Loucy (cell line): ENCODE results near the gene SURF1.

Experiments
- H2AFZ ChIP-seq: fragments of 200-600 bp; sonication (generic); 2 replicates; pipeline ENCODE4 v1.6.0; 2016; ENCODE audit warnings: antibody characterized with exemption, mild to moderate bottlenecking, low read length, moderate library complexity
- H3F3A ChIP-seq: fragments of 200-600 bp; 2 replicates; pipeline ENCODE4 v1.6.0; 2016; ENCODE audit warnings: antibody characterized with exemption, low read depth, mild to moderate bottlenecking
- H3K27me3 ChIP-seq: fragments of 200-600 bp; sonication (generic); 2 replicates; pipeline ENCODE4 v1.6.1; 2014; ENCODE audit warnings: low read length, mild to moderate bottlenecking; ENCODE audit not compliant: insufficient read depth, poor library complexity, severe bottlenecking
- H3K36me3 ChIP-seq: fragments of 200-600 bp; sonication (generic); 2 replicates; pipeline ENCODE4 v1.6.1; 2016; ENCODE audit warnings: low read length; ENCODE audit not compliant: insufficient read depth
- H3K4me1 ChIP-seq: fragments of 200-600 bp; sonication (generic); 2 replicates; pipeline ENCODE4 v1.5.1; 2014; ENCODE audit warnings: low read length, mild to moderate bottlenecking; ENCODE audit not compliant: insufficient read depth, poor library complexity, severe bottlenecking
- H3K4me2 ChIP-seq: fragments of 200-600 bp; sonication (generic); 2 replicates; pipeline ENCODE4 v1.6.0; 2014; ENCODE audit warnings: antibody characterized with exemption, low read length, low read depth, mild to moderate bottlenecking; ENCODE audit not compliant: poor library complexity, severe bottlenecking
- H3K4me3 ChIP-seq: fragments of 200-600 bp; sonication (generic); 2 replicates; pipeline ENCODE4 v1.5.1; 2014; ENCODE audit warnings: low read length, mild to moderate bottlenecking, mixed read lengths; ENCODE audit not compliant: poor library complexity, severe bottlenecking
- H3K79me2 ChIP-seq: fragments of 200-600 bp; sonication (generic); 2 replicates; pipeline ENCODE4 v1.6.1; 2014; ENCODE audit warnings: low read length; ENCODE audit not compliant: insufficient read depth
- H3K9ac ChIP-seq: fragments of 200-600 bp; sonication (generic); 2 replicates; pipeline ENCODE4 v1.6.0; 2014; ENCODE audit warnings: mild to moderate bottlenecking, low read depth, low read length, moderate library complexity; ENCODE audit not compliant: poor library complexity, severe bottlenecking
- H3K9me2 ChIP-seq: fragments of 200-600 bp; sonication (generic); replicated peaks from 2 replicates; pipeline ENCODE4 v1.6.1; 2016; ENCODE audit warnings: low read depth, low read length, mixed read lengths
- H3K9me3 ChIP-seq: fragments of 200-600 bp; sonication (generic); 2 replicates; pipeline ENCODE4 v1.6.1; 2014; ENCODE audit warnings: mild to moderate bottlenecking, antibody characterized with exemption, low read length, low read depth; ENCODE audit not compliant: insufficient read depth
- H4K20me1 ChIP-seq: fragments of 200-600 bp; sonication (generic); 2 replicates; pipeline ENCODE4 v1.6.0; 2014; ENCODE audit warnings: antibody characterized with exemption, low read length, mild to moderate bottlenecking; ENCODE audit not compliant: insufficient read depth, poor library complexity, severe bottlenecking
- EZH2phosphoT487 ChIP-seq: fragments of 200-600 bp; IDR thresholded peaks from 2 replicates; pipeline ENCODE4 v1.6.1; 2018; ENCODE audit warnings: antibody characterized with exemption, mild to moderate bottlenecking, moderate library complexity, borderline replicate concordance
- TF ChIP-seq, protein P1 (sequence below): fragments of 200-600 bp; sonication (generic); conservative IDR thresholded peaks from 2 replicates; pipeline ENCODE4 v1.5.1; 2014; ENCODE audit warnings: mild to moderate bottlenecking, antibody characterized with exemption, low read length

SURF1 gene

GRCh38 chr9:133357656-133358055, 1.4 kb upstream of the SURF1 start:
- Histone ChIP-seq H3K9ac (peak overlapping the region; percentile 80), H3K79me2 (peaks cover 49% of the 10 kb centered on the region), H3K4me1 (peaks cover 8% of the 10 kb centered on the region), H3K36me3 (peaks cover 35% of the 10 kb centered on the region; the same call in 1 of the 2 replicates), H3K27me3 (no peaks in the 10 kb centered on the region), H3K4me2 (peak overlapping the region; percentile 85), H2AFZ (no peak overlapping the region), H4K20me1 (peaks cover 20% of the 10 kb centered on the region), H3F3A (no peaks in the 10 kb centered on the region), H3K9me3 (no peaks in the 10 kb centered on the region), H3K9me2 (no peaks in the 10 kb centered on the region), H3K4me3 (peak overlapping the region; percentile 94)
- TF ChIP-seq EZH2phosphoT487, result no peak
- TF ChIP-seq, protein P1, sequence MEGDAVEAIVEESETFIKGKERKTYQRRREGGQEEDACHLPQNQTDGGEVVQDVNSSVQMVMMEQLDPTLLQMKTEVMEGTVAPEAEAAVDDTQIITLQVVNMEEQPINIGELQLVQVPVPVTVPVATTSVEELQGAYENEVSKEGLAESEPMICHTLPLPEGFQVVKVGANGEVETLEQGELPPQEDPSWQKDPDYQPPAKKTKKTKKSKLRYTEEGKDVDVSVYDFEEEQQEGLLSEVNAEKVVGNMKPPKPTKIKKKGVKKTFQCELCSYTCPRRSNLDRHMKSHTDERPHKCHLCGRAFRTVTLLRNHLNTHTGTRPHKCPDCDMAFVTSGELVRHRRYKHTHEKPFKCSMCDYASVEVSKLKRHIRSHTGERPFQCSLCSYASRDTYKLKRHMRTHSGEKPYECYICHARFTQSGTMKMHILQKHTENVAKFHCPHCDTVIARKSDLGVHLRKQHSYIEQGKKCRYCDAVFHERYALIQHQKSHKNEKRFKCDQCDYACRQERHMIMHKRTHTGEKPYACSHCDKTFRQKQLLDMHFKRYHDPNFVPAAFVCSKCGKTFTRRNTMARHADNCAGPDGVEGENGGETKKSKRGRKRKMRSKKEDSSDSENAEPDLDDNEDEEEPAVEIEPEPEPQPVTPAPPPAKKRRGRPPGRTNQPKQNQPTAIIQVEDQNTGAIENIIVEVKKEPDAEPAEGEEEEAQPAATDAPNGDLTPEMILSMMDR, result no peak

GRCh38 chr9:133355881-133356357, 368 bp downstream of the SURF1 start:
- Histone ChIP-seq H3K79me2 (peaks cover 59% of the 10 kb centered on the region), H3K4me1 (peaks cover 8% of the 10 kb centered on the region), H2AFZ (no peak overlapping the region), H3K27me3 (no peaks in the 10 kb centered on the region), H3K9me2 (no peaks in the 10 kb centered on the region), H3K9me3 (no peaks in the 10 kb centered on the region), H4K20me1 (peaks cover 35% of the 10 kb centered on the region), H3K9ac (peak overlapping the region; percentile 80), H3K4me3 (peak overlapping the region; percentile 94), H3K36me3 (peaks cover 35% of the 10 kb centered on the region), H3F3A (peaks cover 9% of the 10 kb centered on the region; the same call in 1 of the 2 replicates), H3K4me2 (peak overlapping the region; percentile 95)
- TF ChIP-seq, protein P1, result peak; percentile 17; the same call in 1 of the 2 replicates
- no peak for TF ChIP-seq EZH2phosphoT487

DNA sequence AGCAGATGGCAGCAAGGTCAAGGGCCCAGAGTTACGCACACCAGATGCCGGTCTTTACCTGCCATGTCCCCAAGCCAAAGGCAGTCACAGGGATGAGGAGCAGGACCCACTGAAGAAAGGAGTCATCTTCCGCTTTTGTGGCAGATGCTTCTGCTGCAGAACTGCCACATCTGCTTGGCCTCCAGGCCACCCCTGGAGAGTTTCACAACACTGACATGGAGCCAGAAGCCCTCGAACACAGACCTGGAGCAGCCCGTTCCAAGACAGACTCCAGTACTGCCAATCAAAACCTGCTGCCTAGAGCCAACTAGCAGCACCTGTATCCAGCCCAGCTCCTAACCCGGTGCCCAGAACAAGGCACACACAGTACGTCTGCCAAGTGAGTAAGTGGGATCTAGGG, 1.5 kb downstream of the SURF1 start:
- Histone ChIP-seq H3F3A (peaks cover 11% of the 10 kb centered on the region; the same call in 1 of the 2 replicates), H3K79me2 (peaks cover 65% of the 10 kb centered on the region), H2AFZ (no peak overlapping the region), H3K9ac (peak overlapping the region; percentile 80), H3K4me1 (peaks cover 14% of the 10 kb centered on the region), H3K36me3 (peaks cover 36% of the 10 kb centered on the region), H3K9me3 (no peaks in the 10 kb centered on the region), H3K4me2 (peak overlapping the region; percentile 95), H3K9me2 (no peaks in the 10 kb centered on the region), H3K27me3 (no peaks in the 10 kb centered on the region), H3K4me3 (peak overlapping the region; percentile 94), H4K20me1 (peaks cover 41% of the 10 kb centered on the region)
- TF ChIP-seq EZH2phosphoT487, result no peak
- TF ChIP-seq, protein P1, result no peak
